GM12878 (cell line): ENCODE data around the gene BCL11A. TPM values are rescaled to one million over a fixed set of nuclear protein-coding genes. Genes with fewer than 3 reads are reported as not detected.

Experiments used
- ATAC-seq: fragments of 200-7000 bp; cut with Tn5 transposase; 3 replicates; pipeline ENCODE4 v1.9.1; 2020; ENCODE audit warnings: mild to moderate bottlenecking, moderate library complexity
- BruUV-seq: library from RNA; stranded (reverse); fragments of 400-500 nt; replicated peaks from 2 replicates; lab custom pipeline; 2021; lab: Mats Ljungman, UMichigan
- CTCF ChIA-PET: fragments of 300-600 bp; sonication (Branson Sonifier 250); formaldehyde crosslinking; extraction: SDS; loops from one replicate; lab custom pipeline; 2021; ENCODE audit warnings: inconsistent platforms; lab: Yijun Ruan, JAX
- POLR2A ChIA-PET: fragments of 350-600 bp; formaldehyde crosslinking; extraction: SDS; loops from one replicate; lab custom pipeline; 2021; ENCODE audit warnings: inconsistent platforms; lab: Charles Lee
- RAD21 ChIA-PET: fragments of 300-600 bp; sonication (Branson Sonifier 250); formaldehyde crosslinking; loops from one replicate; lab custom pipeline; 2023; ENCODE audit warnings: antibody characterized with exemption; ENCODE audit not compliant: unreplicated experiment; lab: Charles Lee
- SMC1A ChIA-PET: fragments of 300-600 bp; sonication (Branson Sonifier 250); formaldehyde crosslinking; loops from one replicate; lab custom pipeline; 2023; ENCODE audit not compliant: unreplicated experiment, uncharacterized antibody; lab: Charles Lee
- DNase-seq: peaks from one replicate; pipeline ENCODE4 v3.0.0-alpha.2; 2011; ENCODE audit warnings: low read depth, low spot score
- FAIRE-seq: peaks from 3 replicates; lab custom pipeline; 2011; peaks lifted over from hg19 to GRCh38; lab: Jason Lieb, UNC
- H2AFZ ChIP-seq: 2 replicates; pipeline ENCODE4 v1.6.0; 2011; ENCODE audit warnings: low read depth, low read length, control low read depth; ENCODE audit not compliant: control insufficient read depth
- H3K27ac ChIP-seq: 2 replicates; pipeline ENCODE4 v1.5.1; 2011; ENCODE audit warnings: control low read depth; ENCODE audit not compliant: control insufficient read depth, insufficient read depth
- H3K27me3 ChIP-seq, 2 experiments: replicated peaks in 1 of 2; 2 replicates each; pipeline versions ENCODE4 v1.6.0 to v1.6.1; 2011; ENCODE audit warnings: low read length in 1 of 2; ENCODE audit not compliant: control insufficient read depth in 2 of 2, insufficient read depth in 2 of 2
- H3K36me3 ChIP-seq, 2 experiments: 2 replicates each; pipeline ENCODE4 v1.5.1; 2011; ENCODE audit warnings: low read length in 1 of 2; ENCODE audit not compliant: control insufficient read depth in 2 of 2, insufficient read depth in 2 of 2
- H3K4me1 ChIP-seq: 2 replicates; pipeline ENCODE4 v1.6.1; 2011; ENCODE audit warnings: mild to moderate bottlenecking, low read length, moderate library complexity, mixed read lengths; ENCODE audit not compliant: control insufficient read depth, insufficient read depth
- H3K4me2 ChIP-seq: 2 replicates; pipeline ENCODE4 v1.6.0; 2011; ENCODE audit warnings: control low read depth; ENCODE audit not compliant: control insufficient read depth, insufficient read depth
- H3K4me3 ChIP-seq: fragments of 200-600 bp; sonication (generic); 2 replicates; pipeline ENCODE4 v1.5.1; 2016
- H3K79me2 ChIP-seq: 2 replicates; pipeline ENCODE4 v1.6.0; 2011; ENCODE audit warnings: low read length; ENCODE audit not compliant: control insufficient read depth, insufficient read depth
- H3K9ac ChIP-seq: 2 replicates; pipeline ENCODE4 v1.8.0; 2011; ENCODE audit warnings: low read length, control low read depth, mixed read lengths; ENCODE audit not compliant: control insufficient read depth, insufficient read depth
- H3K9me3 ChIP-seq: replicated peaks from 3 replicates; pipeline ENCODE4 v1.5.1; 2011; ENCODE audit warnings: mild to moderate bottlenecking, low read length; ENCODE audit not compliant: control insufficient read depth, insufficient read depth
- H4K20me1 ChIP-seq: 2 replicates; pipeline ENCODE4 v1.6.0; 2011; ENCODE audit not compliant: control insufficient read depth, insufficient read depth
- SMAD5 ChIP-seq: IDR thresholded peaks from 2 replicates; pipeline ENCODE4 v1.6.1; 2016; ENCODE audit warnings: antibody characterized with exemption, low read depth
- SP1 ChIP-seq: IDR thresholded peaks from one replicate; pipeline ENCODE4 v1.6.1; 2011; ENCODE audit warnings: low read depth, low read length
- WGBS: methylation state at CpG from one replicate; pipeline ENCODE4 v1.1.6; 2016; ENCODE audit warnings: low lambda C conversion rate; ENCODE audit not compliant: insufficient replicate concordance, insufficient coverage; ENCODE audit errors: missing lambda C conversion rate; 5-methylcytosine and 5-hydroxymethylcytosine counted together
- in situ Hi-C: fragments of 300-500 bp; cut with MboI; formaldehyde crosslinking; loops from 9 replicates; pipeline ENCODE4 v1.14.3; 2018; ENCODE audit warnings: mixed read lengths
- intact Hi-C: fragments of 100-400 bp; cut with micrococcal nuclease; formaldehyde crosslinking; loops from one replicate; pipeline ENCODE4 v1.14.2; 2022; ENCODE audit not compliant: unreplicated experiment
- polyA plus RNA-seq, 11 experiments: library from polyadenylated mRNA; depleted of rRNA in 4 of 11; unstranded in 6 of 11; stranded (reverse) in 5 of 11; fragments of >200 nt; fragmentation: Nextera tagmentation in 4 of 11; fragmentation: Illumina TruSeq in 1 of 11; extraction: Ambion mirVana in 4 of 11; extraction: Trizol in 1 of 11; gene quantifications; 1 replicate in 1 of 11; 2 replicates in 10 of 11; pipeline versions ENCODE4 v1.2.1 to v1.2.3, GENCODE V29; 2011 to 2016; ENCODE audit warnings: inconsistent platforms in 2 of 11, missing spikeins in 2 of 11, low read depth in 1 of 11
- total RNA-seq, 4 experiments: library from RNA; depleted of rRNA in 3 of 4; stranded (reverse); fragments of >200 nt in 3 of 4; fragmentation: Illumina TruSeq in 1 of 4; extraction: Trizol in 1 of 4; gene quantifications; 2 replicates each; pipeline versions ENCODE4 v1.2.1 to v1.2.3, GENCODE V29; 2013 to 2021
- TF ChIP-seq, protein P1 (sequence below): fragments of 450-650 bp; IDR thresholded peaks from 2 replicates; pipeline ENCODE4 v1.6.1; 2017; ENCODE audit warnings: mild to moderate bottlenecking
- TF ChIP-seq, protein P2 (sequence below): fragments of 450-650 bp; formaldehyde crosslinking; IDR thresholded peaks from 2 replicates; pipeline ENCODE4 v1.5.0; 2022; ENCODE audit warnings: mild to moderate bottlenecking, missing genetic modification characterization

The BCL11A gene
- total and polyA plus RNA-seq, 10 of the 15 experiments (the other 5 are each of a cell fraction or from before 2014, with no cell fraction given) = 7.5 to 26.6 (median 11.1) TPM; not detected in 1

DNA sequence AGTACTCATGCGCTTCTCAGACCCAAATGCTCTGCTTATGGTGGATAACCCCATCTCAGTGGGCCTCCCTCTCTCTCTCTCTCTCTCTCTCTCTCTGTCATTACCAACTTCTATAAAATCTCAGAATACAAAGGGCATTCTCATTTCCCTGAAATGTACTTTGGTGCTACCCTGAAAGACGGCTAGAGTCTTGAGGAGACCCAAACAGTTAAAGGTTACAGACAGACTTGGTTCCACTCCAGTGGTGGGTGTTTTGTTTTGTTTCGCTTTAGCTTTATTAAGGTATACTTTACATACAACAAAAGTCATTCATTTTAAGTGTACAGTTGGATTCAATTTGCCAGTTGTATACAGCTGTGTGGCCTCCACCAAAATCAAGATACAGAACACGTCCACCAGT is 60.9 kb downstream of the BCL11A start:
- FAIRE-seq = no peak
- H2AFZ ChIP-seq = no peak overlapping the region
- intact Hi-C loops = no loop called here
- POLR2A ChIA-PET = no interaction called here
- no peaks in the 10 kb centered on the region for H3K9me3 ChIP-seq
- BruUV-seq = no TSS peak
- no peak overlapping the region for H3K27ac ChIP-seq
- peaks cover 23% of the 10 kb centered on the region for H3K79me2 ChIP-seq
- peaks cover 11% of the 10 kb centered on the region; the same call in 1 of the 2 replicates for H3K4me1 ChIP-seq
- H3K9ac ChIP-seq = no peak overlapping the region
- no peak for TF ChIP-seq SP1
- TF ChIP-seq, protein P1, sequence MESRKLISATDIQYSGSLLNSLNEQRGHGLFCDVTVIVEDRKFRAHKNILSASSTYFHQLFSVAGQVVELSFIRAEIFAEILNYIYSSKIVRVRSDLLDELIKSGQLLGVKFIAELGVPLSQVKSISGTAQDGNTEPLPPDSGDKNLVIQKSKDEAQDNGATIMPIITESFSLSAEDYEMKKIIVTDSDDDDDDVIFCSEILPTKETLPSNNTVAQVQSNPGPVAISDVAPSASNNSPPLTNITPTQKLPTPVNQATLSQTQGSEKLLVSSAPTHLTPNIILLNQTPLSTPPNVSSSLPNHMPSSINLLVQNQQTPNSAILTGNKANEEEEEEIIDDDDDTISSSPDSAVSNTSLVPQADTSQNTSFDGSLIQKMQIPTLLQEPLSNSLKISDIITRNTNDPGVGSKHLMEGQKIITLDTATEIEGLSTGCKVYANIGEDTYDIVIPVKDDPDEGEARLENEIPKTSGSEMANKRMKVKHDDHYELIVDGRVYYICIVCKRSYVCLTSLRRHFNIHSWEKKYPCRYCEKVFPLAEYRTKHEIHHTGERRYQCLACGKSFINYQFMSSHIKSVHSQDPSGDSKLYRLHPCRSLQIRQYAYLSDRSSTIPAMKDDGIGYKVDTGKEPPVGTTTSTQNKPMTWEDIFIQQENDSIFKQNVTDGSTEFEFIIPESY = no peak
- TF ChIP-seq, protein P2, sequence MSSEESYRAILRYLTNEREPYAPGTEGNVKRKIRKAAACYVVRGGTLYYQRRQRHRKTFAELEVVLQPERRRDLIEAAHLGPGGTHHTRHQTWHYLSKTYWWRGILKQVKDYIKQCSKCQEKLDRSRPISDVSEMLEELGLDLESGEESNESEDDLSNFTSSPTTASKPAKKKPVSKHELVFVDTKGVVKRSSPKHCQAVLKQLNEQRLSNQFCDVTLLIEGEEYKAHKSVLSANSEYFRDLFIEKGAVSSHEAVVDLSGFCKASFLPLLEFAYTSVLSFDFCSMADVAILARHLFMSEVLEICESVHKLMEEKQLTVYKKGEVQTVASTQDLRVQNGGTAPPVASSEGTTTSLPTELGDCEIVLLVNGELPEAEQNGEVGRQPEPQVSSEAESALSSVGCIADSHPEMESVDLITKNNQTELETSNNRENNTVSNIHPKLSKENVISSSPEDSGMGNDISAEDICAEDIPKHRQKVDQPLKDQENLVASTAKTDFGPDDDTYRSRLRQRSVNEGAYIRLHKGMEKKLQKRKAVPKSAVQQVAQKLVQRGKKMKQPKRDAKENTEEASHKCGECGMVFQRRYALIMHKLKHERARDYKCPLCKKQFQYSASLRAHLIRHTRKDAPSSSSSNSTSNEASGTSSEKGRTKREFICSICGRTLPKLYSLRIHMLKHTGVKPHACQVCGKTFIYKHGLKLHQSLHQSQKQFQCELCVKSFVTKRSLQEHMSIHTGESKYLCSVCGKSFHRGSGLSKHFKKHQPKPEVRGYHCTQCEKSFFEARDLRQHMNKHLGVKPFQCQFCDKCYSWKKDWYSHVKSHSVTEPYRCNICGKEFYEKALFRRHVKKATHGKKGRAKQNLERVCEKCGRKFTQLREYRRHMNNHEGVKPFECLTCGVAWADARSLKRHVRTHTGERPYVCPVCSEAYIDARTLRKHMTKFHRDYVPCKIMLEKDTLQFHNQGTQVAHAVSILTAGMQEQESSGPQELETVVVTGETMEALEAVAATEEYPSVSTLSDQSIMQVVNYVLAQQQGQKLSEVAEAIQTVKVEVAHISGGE (CRISPR knock-in tag) = no peak
- no peak for TF ChIP-seq SMAD5
- TF ChIP-seq, all 136 proteins: peak for 0
- H3K36me3 ChIP-seq = no peaks in the 10 kb centered on the region
- no peak overlapping the region for H3K4me2 ChIP-seq
- in situ Hi-C loops = no loop called here
- no peaks in the 10 kb centered on the region for H4K20me1 ChIP-seq
- ChIA-PET CTCF (no interaction called here), SMC1A (interaction anchor here (1.7 kb wide), 1 partner anchor 10 kb away, joined by 5 read pairs; no protein-coding TSS in a partner anchor), RAD21 (no interaction called here)
- H3K4me3 ChIP-seq = no peak overlapping the region
- no peak for DNase-seq
- 73% methylated on average over 4 of the region's 4 CpGs for WGBS
- no peaks in the 10 kb centered on the region for H3K27me3 ChIP-seq
- no peak for ATAC-seq
